DLD1 (cell line): Measurements from ENCODE around the gene RNF223.
"Not testable (repeated sequence)": the region's sequence is repeated elsewhere in the genome, so short reads cannot be mapped to it uniquely, and the experiment has no call there.

ENCODE experiments used
- in situ Hi-C: cut with HindIII; loops from 2 replicates; pipeline ENCODE4 v1.10.0; 2017; ENCODE audit warnings: low sequenced_read_pairs

Gene RNF223

GRCh38 chr1:1061682-1062345 is 12.3 kb downstream of the RNF223 start:
- in situ Hi-C loops = no loop called here

DNA sequence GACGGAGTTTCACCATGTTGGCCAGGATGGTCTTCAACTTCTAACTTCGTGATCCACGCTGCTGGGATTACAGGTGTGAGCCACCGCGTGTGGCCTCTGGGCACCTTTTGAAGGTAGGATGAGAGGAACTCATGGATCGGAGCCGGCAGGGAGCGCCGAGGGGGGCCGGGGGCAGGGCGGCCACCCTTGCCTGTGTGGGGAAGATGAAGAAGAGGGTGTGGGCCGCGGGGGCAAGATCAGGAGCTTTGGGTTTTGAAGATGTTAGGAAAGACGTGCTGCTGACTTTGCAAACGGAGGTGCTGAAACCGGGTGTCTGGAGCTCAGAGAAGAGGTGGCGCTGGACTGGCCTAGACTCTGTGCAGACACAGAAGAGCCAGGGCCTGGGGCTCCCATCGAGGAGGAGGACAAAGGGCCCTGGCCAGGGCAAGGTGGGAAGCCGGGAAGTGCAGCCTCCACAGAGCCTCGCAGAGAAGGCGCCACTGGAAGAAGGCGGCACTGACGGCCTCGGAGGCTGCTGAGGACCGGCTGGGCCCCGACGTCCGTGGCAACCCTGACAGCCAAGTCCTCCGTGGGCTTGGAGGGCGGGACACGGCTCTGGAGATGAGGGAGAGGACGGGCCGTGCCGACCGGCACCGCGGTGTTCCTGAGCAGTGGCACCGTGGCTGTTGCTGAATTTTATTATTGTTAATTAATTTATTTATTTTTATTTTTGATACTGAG is 13.7 kb downstream of the RNF223 start:
- in situ Hi-C loops = no loop called here

DNA sequence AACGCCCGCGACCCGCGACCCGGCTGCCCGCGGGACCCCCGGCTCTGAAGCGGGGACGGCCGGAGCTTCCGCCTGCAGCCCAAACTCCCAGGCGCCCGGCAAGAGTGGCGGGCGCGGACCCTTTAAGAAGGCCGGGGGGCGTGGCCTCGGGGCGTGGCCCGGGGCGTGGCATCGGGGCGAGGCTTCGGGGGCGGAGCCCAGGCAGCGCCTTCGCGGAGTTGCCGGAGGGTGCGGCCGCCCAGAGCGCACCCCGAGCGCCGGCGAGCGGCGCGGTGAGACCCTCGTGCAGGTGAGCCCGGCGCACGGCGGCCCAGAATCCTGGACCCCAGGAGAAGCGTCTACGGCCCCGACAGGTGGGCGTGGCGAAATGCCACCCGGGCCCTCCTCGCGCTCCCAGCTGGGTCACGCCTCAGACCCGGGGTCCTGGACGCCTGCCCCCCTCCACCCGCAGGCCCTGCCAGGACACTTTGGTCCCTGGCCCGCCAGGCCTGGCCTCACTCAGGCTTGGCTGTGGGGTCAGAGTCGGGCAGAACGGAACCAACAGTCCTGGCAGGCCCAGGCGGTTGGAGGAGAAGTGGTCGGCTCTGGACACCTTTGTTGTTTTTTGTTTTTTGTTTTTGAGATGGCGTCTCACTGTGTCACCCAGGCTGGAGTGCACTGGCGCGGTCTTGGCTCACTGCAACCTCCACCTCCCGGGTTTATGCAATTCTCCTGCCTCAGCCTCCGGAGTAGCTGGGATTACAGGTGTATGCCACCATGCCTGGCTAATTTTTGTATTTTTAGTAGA is 14.4 kb downstream of the RNF223 start:
- in situ Hi-C loops = no loop called here

- in situ Hi-C loops = no loop called here
Observed at GRCh38 chr1:1058921-1059493, 15.1 kb downstream of the RNF223 start.

GRCh38 chr1:1058088-1058905 is 15.8 kb downstream of the RNF223 start:
- in situ Hi-C loops = no loop called here

GRCh38 chr1:1057769-1058087 is 16.4 kb downstream of the RNF223 start:
- in situ Hi-C loops = not testable (repeated sequence)

DNA sequence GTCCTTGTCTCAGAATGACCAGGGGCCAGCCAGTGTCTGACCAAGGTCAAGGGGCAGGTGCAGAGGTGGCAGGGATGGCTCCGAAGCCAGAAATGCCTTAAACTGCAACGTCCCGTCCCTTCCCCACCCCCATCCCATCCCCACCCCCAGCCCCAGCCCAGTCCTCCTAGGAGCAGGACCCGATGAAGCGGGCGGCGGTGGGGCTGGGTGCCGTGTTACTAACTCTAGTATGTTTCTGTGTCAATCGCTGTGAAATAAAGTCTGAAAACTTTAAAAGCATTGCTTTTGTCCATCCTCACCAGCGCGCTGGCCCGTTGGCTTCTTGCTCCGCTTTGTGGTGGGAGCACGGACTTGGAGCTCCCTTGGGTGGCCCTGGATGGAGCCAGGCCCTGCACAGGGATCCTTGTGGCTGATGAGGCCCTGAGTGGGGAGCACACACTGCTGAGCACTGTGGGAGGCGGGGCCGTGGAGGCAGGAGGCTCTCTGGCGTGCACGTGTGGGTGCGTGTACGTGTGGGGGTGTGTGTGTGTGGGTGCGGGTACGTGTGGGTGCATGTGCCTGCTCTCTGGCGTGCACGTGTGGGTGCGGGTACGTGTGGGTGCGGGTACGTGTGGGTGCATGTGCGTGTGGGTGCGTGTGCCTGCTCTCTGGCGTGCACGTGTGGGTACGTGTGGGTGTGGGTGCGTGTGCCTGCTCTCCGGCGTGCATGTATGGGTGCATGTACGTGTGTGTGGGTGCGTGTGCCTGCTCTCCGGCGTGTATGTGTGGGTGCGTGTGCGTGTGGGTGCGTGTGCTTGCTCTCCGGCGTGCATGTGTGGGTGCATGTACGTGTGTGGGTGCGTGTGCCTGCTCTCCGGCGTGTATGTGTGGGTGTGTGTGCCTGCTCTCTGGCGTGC is 18.0 kb downstream of the RNF223 start:
- in situ Hi-C loops = no loop called here

GRCh38 chr1:1054971-1055370 is 19.1 kb downstream of the RNF223 start:
- in situ Hi-C loops = no loop called here

GRCh38 chr1:1054099-1054700 is 19.9 kb downstream of the RNF223 start:
- in situ Hi-C loops = no loop called here

DNA sequence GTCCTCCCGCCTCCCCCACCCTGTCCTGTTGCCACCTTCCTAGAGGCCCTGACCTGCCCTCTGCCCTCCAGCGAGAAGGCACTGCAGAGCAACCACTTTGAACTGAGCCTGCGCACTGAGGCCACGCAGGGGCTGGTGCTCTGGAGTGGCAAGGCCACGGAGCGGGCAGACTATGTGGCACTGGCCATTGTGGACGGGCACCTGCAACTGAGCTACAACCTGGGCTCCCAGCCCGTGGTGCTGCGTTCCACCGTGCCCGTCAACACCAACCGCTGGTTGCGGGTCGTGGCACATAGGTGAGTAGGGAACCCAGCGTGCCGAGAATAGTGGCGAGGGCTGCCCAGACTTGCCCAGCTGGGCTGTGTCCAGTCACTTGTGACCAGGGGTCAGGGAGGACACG is 20.4 kb downstream of the RNF223 start:
- in situ Hi-C loops = no loop called here

- in situ Hi-C loops = no loop called here
Observed at GRCh38 chr1:1053022-1053421, 21.1 kb downstream of the RNF223 start.

DNA sequence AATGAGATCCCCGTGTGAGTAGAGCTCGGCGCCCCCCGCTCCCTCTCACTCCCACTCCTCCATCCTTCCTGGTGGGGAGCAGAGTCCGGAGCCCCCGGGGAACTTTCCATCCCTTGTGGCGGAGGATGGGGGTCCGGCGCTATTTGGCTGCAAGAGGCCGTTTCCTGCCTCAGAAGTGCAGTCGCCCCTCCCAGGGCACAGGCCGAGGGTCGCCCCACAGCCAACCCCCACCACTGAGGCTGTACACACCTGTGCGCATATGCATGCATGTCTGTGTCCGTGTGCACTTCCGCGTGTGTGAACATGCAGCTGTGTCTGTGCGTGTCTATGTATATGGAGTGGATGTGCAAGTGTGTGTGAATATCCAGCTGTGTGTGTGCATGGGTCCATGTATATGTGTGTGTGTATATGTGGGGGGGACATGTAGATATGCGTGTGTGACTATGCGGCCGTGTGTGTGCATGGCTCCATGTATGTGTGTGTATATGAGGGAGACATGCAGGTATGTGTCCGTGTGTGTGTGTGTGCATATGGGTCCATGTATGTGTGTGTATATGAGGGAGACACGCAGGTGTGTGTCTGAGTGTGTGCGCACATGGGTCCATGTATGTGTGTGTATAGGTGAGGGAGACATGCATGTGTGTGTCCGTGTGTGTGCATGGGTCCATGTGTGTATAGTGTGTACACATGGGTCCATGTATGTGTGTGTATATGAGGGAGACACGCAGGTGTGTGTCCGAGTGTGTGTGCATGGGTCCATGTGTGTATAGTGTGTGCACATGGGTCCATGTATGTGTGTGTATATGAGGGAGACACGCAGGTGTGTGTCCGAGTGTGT is 21.9 kb downstream of the RNF223 start:
- in situ Hi-C loops = no loop called here

DNA sequence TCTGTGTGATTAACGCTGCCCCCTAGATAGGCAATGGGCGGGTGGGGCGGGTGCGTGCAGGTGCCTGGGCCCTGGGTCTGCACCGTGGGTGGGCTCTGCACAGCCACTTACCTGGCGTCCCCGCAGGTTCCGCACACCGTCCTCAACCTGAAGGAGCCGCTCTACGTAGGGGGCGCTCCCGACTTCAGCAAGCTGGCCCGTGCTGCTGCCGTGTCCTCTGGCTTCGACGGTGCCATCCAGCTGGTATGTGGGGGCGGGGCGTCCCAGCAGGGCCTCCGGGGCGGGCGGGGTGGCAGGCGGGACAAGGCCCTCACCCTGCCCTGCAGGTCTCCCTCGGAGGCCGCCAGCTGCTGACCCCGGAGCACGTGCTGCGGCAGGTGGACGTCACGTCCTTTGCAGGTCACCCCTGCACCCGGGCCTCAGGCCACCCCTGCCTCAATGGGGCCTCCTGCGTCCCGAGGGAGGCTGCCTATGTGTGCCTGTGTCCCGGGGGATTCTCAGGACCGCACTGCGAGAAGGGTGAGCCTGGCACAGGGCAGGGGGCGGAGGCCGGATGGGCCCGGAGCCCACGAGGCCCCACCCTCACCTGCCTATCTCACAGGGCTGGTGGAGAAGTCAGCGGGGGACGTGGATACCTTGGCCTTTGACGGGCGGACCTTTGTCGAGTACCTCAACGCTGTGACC is 22.8 kb downstream of the RNF223 start:
- in situ Hi-C loops = no loop called here

DNA sequence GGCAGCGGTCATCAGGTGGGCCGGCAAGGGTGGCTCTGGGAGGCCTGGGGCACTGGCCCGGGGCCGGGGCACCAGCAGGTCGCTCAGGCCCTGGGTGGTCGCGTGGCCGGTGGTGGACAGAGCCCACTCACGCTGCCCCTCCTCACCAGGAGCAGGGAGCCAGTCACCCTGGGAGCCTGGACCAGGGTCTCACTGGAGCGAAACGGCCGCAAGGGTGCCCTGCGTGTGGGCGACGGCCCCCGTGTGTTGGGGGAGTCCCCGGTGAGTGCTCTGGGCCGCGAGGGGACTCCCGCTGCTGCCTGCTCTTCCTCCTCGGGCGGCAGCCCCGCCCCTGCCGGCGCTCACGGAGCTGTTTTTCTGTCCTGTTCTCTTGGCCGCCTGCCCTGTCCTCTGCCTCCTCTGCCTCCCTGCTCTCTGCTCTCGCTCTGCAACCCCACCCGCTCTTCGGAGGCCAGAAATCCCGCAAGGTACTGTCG is 23.5 kb downstream of the RNF223 start:
- in situ Hi-C loops = no loop called here

GRCh38 chr1:1049318-1050165 is 24.6 kb downstream of the RNF223 start:
- in situ Hi-C loops = no loop called here

DNA sequence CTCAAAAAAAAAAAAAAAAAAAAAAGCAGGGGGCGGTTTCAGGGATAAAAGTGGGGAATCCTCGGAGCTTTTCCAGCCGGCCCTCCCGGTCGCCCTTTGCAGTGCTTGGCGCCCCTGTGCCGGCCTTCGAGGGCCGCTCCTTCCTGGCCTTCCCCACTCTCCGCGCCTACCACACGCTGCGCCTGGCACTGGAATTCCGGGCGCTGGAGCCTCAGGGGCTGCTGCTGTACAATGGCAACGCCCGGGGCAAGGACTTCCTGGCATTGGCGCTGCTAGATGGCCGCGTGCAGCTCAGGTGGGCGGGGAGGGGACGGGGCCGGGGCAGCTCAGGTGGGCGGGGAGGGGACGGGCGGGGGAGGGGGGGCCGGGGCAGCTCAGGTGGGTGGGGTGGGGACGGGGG is 25.3 kb downstream of the RNF223 start:
- in situ Hi-C loops = no loop called here

GRCh38 chr1:1047963-1048362 is 26.1 kb downstream of the RNF223 start:
- in situ Hi-C loops = no loop called here
